Measurements from ENCODE around the gene APPBP2. TPM values are rescaled to one million over a fixed set of nuclear protein-coding genes. Genes with fewer than 3 reads are reported as not detected.

The APPBP2 gene
- total RNA-seq, 1 donor from 2014 or later: 51.7 TPM

DNA sequence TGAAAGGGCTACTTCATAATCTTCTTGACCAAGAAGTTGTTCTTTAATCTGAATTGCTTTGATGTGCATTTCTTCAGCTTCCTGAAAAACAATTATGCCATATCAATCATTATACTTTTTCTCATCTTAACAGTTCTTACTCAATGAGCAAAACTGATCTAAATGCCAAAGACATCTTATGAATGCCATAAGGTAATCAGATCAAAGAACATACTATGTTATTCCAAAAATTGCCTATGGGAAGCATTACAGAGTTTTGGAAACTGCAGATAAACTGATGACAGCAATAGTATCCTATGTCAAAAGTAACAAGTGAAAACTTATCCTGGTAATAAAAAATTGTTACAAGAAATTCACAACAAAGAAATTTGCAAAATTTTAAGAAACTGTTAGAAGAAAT, 74.1 kb downstream of the APPBP2 start:
- DNase-seq (ENCODE audit: extremely low spot score, unreplicated experiment): no peak
- no peak for TF ChIP-seq CTCF (IDR thresholded peaks at IDR 0.05)
- Mint-ChIP-seq H3K27me3 (ENCODE audit: unreplicated experiment) (no peaks in the 10 kb centered on the region), H3K9me3 (ENCODE audit: unreplicated experiment) (no peaks in the 10 kb centered on the region), H3K36me3 (ENCODE audit: unreplicated experiment) (peaks cover 47% of the 10 kb centered on the region), H3K27ac (ENCODE audit: unreplicated experiment) (no peak overlapping the region), H3K4me1 (ENCODE audit: unreplicated experiment) (no peaks in the 10 kb centered on the region), H3K4me3 (ENCODE audit: unreplicated experiment) (no peak overlapping the region)

DNA sequence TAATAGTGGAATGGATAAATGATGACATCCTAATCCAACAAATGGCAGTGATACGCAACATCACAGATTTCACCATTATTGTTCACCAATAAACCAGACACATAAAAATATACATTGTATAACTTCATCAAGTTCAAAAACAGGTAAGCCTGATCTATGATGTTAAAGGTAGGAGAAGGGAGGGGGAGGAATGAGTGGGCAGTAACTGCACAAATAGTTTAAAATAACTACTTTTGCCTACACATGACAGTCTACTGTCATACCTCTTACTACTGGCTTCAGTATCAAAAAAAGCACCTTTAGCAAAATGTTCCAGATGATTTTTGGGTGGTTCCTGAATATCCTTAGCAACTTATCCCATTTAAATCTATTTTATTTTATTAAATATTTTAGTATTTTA, 75.0 kb downstream of the APPBP2 start:
- H3K36me3 Mint-ChIP-seq (ENCODE audit: unreplicated experiment): peaks cover 45% of the 10 kb centered on the region
- H3K9me3 Mint-ChIP-seq (ENCODE audit: unreplicated experiment): no peaks in the 10 kb centered on the region
- H3K27ac Mint-ChIP-seq (ENCODE audit: unreplicated experiment): no peak overlapping the region
- H3K4me1 Mint-ChIP-seq (ENCODE audit: unreplicated experiment): no peaks in the 10 kb centered on the region
- H3K4me3 Mint-ChIP-seq (ENCODE audit: unreplicated experiment): no peak overlapping the region
- no peaks in the 10 kb centered on the region for H3K27me3 Mint-ChIP-seq (ENCODE audit: unreplicated experiment)
- TF ChIP-seq CTCF (IDR thresholded peaks at IDR 0.05): no peak
- no peak for DNase-seq (ENCODE audit: extremely low spot score, unreplicated experiment)

GRCh38 chr17:60447375-60447774, 78.7 kb downstream of the APPBP2 start:
- no peaks in the 10 kb centered on the region for H3K27me3 Mint-ChIP-seq (ENCODE audit: unreplicated experiment)
- DNase-seq (ENCODE audit: extremely low spot score, unreplicated experiment): no peak
- H3K36me3 Mint-ChIP-seq (ENCODE audit: unreplicated experiment): peaks cover 50% of the 10 kb centered on the region
- no peak overlapping the region for H3K27ac Mint-ChIP-seq (ENCODE audit: unreplicated experiment)
- TF ChIP-seq CTCF (IDR thresholded peaks at IDR 0.05): no peak
- H3K4me3 Mint-ChIP-seq (ENCODE audit: unreplicated experiment): no peak overlapping the region
- H3K4me1 Mint-ChIP-seq (ENCODE audit: unreplicated experiment): peaks cover 5% of the 10 kb centered on the region
- H3K9me3 Mint-ChIP-seq (ENCODE audit: unreplicated experiment): no peaks in the 10 kb centered on the region

DNA sequence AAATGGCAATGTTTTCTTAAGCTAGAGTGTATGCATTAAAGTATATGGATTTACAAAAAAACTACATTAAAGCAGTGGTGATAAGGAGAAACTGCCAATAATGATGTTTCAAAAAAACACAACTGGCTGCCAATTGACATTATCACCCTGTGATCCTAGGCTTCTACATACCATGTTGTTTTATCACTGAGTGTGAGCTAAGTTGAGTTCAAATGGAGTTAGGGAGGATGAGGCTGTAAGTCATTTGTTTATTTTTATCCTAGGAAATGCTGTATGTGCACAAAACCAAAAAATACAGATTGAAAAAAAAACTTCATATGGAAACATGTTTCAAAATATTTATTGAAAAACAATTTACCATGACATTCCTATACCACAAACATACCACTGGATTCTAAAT, 80.9 kb downstream of the APPBP2 start:
- Mint-ChIP-seq H3K27me3 (ENCODE audit: unreplicated experiment) (no peaks in the 10 kb centered on the region), H3K27ac (ENCODE audit: unreplicated experiment) (no peak overlapping the region), H3K4me1 (ENCODE audit: unreplicated experiment) (peaks cover 5% of the 10 kb centered on the region), H3K36me3 (ENCODE audit: unreplicated experiment) (peaks cover 43% of the 10 kb centered on the region), H3K4me3 (ENCODE audit: unreplicated experiment) (no peak overlapping the region), H3K9me3 (ENCODE audit: unreplicated experiment) (no peaks in the 10 kb centered on the region)
- TF ChIP-seq CTCF (IDR thresholded peaks at IDR 0.05): no peak
- no peak for DNase-seq (ENCODE audit: extremely low spot score, unreplicated experiment)

DNA sequence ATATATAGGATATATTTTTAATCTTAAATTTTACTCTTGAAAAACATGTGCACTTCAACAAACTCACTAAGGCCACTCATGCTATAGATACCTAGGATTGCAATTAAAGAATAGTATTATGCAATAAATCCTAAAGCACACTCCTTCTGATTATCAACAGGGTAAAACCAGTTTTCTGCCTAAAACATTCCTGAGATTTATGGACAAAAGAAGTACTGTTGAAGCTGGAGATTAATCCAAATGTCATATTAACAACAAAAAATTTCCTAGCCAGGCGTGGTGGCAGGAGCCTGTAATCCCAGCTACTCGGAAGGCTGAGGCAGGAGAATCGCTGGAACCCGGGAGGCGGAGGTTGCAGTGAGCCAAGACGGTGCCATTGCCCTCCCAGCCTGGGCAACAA, 82.3 kb downstream of the APPBP2 start:
- H3K27me3 Mint-ChIP-seq (ENCODE audit: unreplicated experiment): no peaks in the 10 kb centered on the region
- H3K4me1 Mint-ChIP-seq (ENCODE audit: unreplicated experiment): peaks cover 8% of the 10 kb centered on the region
- H3K36me3 Mint-ChIP-seq (ENCODE audit: unreplicated experiment): peaks cover 38% of the 10 kb centered on the region
- DNase-seq (ENCODE audit: extremely low spot score, unreplicated experiment): no peak
- no peak overlapping the region for H3K4me3 Mint-ChIP-seq (ENCODE audit: unreplicated experiment)
- TF ChIP-seq CTCF (IDR thresholded peaks at IDR 0.05): no peak
- no peaks in the 10 kb centered on the region for H3K9me3 Mint-ChIP-seq (ENCODE audit: unreplicated experiment)
- no peak overlapping the region for H3K27ac Mint-ChIP-seq (ENCODE audit: unreplicated experiment)
